Neural cell (in vitro differentiated cells): ENCODE results near the gene LRCOL1. TPM values are rescaled to one million over a fixed set of nuclear protein-coding genes. Genes with fewer than 3 reads are reported as not detected.

ENCODE experiments used
- H2AFZ ChIP-seq: fragments of 200-600, 300-800 bp; sonication (generic), shearing (Covaris generic); 2 replicates; pipeline ENCODE4 v1.6.0; 2014; ENCODE audit warnings: low read depth, mild to moderate bottlenecking, antibody characterized with exemption, low read length, moderate library complexity
- H3F3A ChIP-seq: fragments of 200-600 bp; shearing (Covaris generic); 2 replicates; pipeline ENCODE4 v1.6.1; 2016; ENCODE audit warnings: mild to moderate bottlenecking, moderate library complexity, mixed read lengths, antibody characterized with exemption, low read length; ENCODE audit not compliant: insufficient read depth, poor library complexity, severe bottlenecking
- H3K27ac ChIP-seq: fragments of 200-600, 300-800 bp; sonication (generic), shearing (Covaris generic); 2 replicates; pipeline ENCODE4 v1.5.1; 2014; ENCODE audit warnings: mild to moderate bottlenecking, low read length, moderate library complexity
- H3K27me3 ChIP-seq: fragments of 300-800, 200-600 bp; sonication (generic), shearing (Covaris generic); 2 replicates; pipeline ENCODE4 v1.6.0; 2014; ENCODE audit warnings: mild to moderate bottlenecking, low read depth, low read length, moderate library complexity; ENCODE audit not compliant: insufficient read depth
- H3K36me3 ChIP-seq: fragments of 300-800, 200-600 bp; sonication (generic), shearing (Covaris generic); 2 replicates; pipeline ENCODE4 v1.5.1; 2014; ENCODE audit warnings: mild to moderate bottlenecking, antibody characterized with exemption, low read length, moderate library complexity; ENCODE audit not compliant: insufficient read depth
- H3K4me2 ChIP-seq: fragments of 300-800, 200-600 bp; sonication (generic), shearing (Covaris generic); 2 replicates; pipeline ENCODE4 v1.6.0; 2014; ENCODE audit warnings: mild to moderate bottlenecking, low read length
- H3K4me3 ChIP-seq: fragments of 300-800, 200-600 bp; sonication (generic), shearing (Covaris generic); 2 replicates; pipeline ENCODE4 v1.5.1; 2014; ENCODE audit warnings: mild to moderate bottlenecking, low read length, moderate library complexity
- H3K79me2 ChIP-seq: fragments of 200-600 bp; shearing (Covaris generic); replicated peaks from 2 replicates; pipeline ENCODE4 v1.6.0; 2014; ENCODE audit warnings: mild to moderate bottlenecking, low read length, moderate library complexity; ENCODE audit not compliant: insufficient read depth
- H3K9ac ChIP-seq: fragments of 300-800, 200-600 bp; sonication (generic), shearing (Covaris generic); 2 replicates; pipeline ENCODE4 v1.6.1; 2016; ENCODE audit warnings: mild to moderate bottlenecking, low read length, mixed read lengths
- H3K9me2 ChIP-seq: fragments of 200-600 bp; shearing (Covaris generic); 2 replicates; pipeline ENCODE4 v1.6.1; 2016; ENCODE audit warnings: mild to moderate bottlenecking, low read length, mixed read lengths; ENCODE audit not compliant: insufficient read depth
- H3K9me3 ChIP-seq: fragments of 200-600, 300-800 bp; sonication (generic), shearing (Covaris generic); 2 replicates; pipeline ENCODE4 v1.6.1; 2016; ENCODE audit warnings: mild to moderate bottlenecking, mixed run types, low read length, moderate library complexity, mixed read lengths
- H4K20me1 ChIP-seq: fragments of 200-600 bp; shearing (Covaris generic); 2 replicates; pipeline ENCODE4 v1.6.1; 2016; ENCODE audit warnings: mild to moderate bottlenecking, mixed run types; ENCODE audit not compliant: insufficient read depth
- EP300 ChIP-seq: fragments of 450-650 bp; conservative IDR thresholded peaks from 2 replicates; pipeline ENCODE4 v1.6.1; 2014; ENCODE audit warnings: antibody characterized with exemption, mild to moderate bottlenecking, moderate library complexity; ENCODE audit not compliant: poor library complexity, severe bottlenecking
- EZH2 ChIP-seq: fragments of 200-600, 300-800 bp; shearing (Covaris generic), sonication (generic); IDR thresholded peaks from 2 replicates; pipeline ENCODE4 v1.6.1; 2014; ENCODE audit warnings: antibody characterized with exemption, low read length, borderline replicate concordance, mild to moderate bottlenecking; ENCODE audit not compliant: insufficient read depth, poor library complexity, severe bottlenecking
- MXI1 ChIP-seq: fragments of 450-650 bp; conservative IDR thresholded peaks from 2 replicates; pipeline ENCODE4 v1.6.1; 2014; ENCODE audit warnings: antibody characterized with exemption, mild to moderate bottlenecking; ENCODE audit not compliant: poor library complexity, severe bottlenecking
- POLR2AphosphoS5 ChIP-seq: IDR thresholded peaks from 2 replicates; pipeline ENCODE4 v1.6.1; 2012
- RAD21 ChIP-seq: fragments of 450-650 bp; conservative IDR thresholded peaks from 2 replicates; pipeline ENCODE4 v1.6.1; 2014; ENCODE audit warnings: antibody characterized with exemption, mild to moderate bottlenecking, moderate library complexity
- SMC3 ChIP-seq: fragments of 450-650 bp; conservative IDR thresholded peaks from 2 replicates; pipeline ENCODE4 v1.6.1; 2014; ENCODE audit warnings: antibody characterized with exemption, mild to moderate bottlenecking, moderate library complexity; ENCODE audit not compliant: poor library complexity
- TAF1 ChIP-seq: IDR thresholded peaks from 2 replicates; pipeline ENCODE4 v1.6.1; 2012; ENCODE audit warnings: low read depth
- polyA plus RNA-seq: library from polyadenylated mRNA; depleted of rRNA; stranded (reverse); fragments of >200 nt; gene quantifications from 2 replicates; pipeline ENCODE4 v1.2.3, GENCODE V29; 2014
- TF ChIP-seq, protein P1 (sequence below): IDR thresholded peaks from 2 replicates; pipeline ENCODE4 v1.6.1; 2012; ENCODE audit warnings: borderline replicate concordance
- TF ChIP-seq, protein P2 (sequence below): fragments of 450-650 bp; IDR thresholded peaks from 2 replicates; pipeline ENCODE4 v1.5.1; 2014; ENCODE audit warnings: antibody characterized with exemption, mild to moderate bottlenecking, moderate library complexity; ENCODE audit not compliant: poor library complexity, severe bottlenecking

LRCOL1 gene
- polyA plus RNA-seq, 1 donor from 2014 or later: not detected

DNA sequence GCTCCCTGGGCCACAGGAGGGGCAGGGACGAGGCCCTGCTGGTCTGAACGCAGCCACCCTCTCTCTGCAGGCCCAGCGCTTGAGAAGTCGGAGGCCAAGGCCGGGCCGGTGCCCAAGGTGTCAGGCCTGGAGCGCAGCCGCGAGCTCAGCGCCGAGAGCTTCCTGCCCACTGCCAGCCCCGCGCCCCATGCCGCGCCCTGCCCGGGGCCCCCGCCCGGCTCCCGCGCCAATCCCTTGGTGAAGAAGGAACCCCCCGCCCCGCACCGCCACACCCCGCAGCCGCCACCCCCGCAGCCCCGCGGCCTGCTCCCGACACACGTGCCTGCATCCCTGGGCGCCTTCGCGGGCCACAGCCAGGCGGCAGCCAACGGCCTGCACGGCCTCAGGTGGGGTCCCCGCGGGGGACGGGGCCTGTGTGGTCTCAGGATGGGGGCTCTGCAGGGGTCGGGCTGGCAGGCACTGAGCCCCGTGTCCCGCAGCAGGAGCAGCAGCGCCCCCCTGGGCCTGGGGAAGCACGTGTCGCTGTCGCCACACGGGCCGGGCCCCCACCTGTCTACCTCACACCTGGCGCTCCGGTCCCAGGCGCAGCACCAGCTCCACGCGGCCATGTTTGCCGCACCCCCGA, 40.4 kb downstream of the LRCOL1 start:
- Histone ChIP-seq H3K4me2 (no peak overlapping the region), H3K79me2 (peaks cover 14% of the 10 kb centered on the region), H3K36me3 (no peaks in the 10 kb centered on the region), H3K9me2 (no peaks in the 10 kb centered on the region), H3K4me3 (no peak overlapping the region), H3K27me3 (no peaks in the 10 kb centered on the region), H3K27ac (no peak overlapping the region), H2AFZ (no peak overlapping the region), H4K20me1 (peaks cover 4% of the 10 kb centered on the region), H3F3A (no peaks in the 10 kb centered on the region), H3K9ac (no peak overlapping the region), H3K9me3 (no peaks in the 10 kb centered on the region)
- TF ChIP-seq, protein P1, sequence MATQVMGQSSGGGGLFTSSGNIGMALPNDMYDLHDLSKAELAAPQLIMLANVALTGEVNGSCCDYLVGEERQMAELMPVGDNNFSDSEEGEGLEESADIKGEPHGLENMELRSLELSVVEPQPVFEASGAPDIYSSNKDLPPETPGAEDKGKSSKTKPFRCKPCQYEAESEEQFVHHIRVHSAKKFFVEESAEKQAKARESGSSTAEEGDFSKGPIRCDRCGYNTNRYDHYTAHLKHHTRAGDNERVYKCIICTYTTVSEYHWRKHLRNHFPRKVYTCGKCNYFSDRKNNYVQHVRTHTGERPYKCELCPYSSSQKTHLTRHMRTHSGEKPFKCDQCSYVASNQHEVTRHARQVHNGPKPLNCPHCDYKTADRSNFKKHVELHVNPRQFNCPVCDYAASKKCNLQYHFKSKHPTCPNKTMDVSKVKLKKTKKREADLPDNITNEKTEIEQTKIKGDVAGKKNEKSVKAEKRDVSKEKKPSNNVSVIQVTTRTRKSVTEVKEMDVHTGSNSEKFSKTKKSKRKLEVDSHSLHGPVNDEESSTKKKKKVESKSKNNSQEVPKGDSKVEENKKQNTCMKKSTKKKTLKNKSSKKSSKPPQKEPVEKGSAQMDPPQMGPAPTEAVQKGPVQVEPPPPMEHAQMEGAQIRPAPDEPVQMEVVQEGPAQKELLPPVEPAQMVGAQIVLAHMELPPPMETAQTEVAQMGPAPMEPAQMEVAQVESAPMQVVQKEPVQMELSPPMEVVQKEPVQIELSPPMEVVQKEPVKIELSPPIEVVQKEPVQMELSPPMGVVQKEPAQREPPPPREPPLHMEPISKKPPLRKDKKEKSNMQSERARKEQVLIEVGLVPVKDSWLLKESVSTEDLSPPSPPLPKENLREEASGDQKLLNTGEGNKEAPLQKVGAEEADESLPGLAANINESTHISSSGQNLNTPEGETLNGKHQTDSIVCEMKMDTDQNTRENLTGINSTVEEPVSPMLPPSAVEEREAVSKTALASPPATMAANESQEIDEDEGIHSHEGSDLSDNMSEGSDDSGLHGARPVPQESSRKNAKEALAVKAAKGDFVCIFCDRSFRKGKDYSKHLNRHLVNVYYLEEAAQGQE: no peak
- TF ChIP-seq EZH2 (no peak), EP300 (no peak), MXI1 (no peak), TAF1 (no peak), SMC3 (no peak), RAD21 (no peak), POLR2AphosphoS5 (no peak)
- TF ChIP-seq, protein P2, sequence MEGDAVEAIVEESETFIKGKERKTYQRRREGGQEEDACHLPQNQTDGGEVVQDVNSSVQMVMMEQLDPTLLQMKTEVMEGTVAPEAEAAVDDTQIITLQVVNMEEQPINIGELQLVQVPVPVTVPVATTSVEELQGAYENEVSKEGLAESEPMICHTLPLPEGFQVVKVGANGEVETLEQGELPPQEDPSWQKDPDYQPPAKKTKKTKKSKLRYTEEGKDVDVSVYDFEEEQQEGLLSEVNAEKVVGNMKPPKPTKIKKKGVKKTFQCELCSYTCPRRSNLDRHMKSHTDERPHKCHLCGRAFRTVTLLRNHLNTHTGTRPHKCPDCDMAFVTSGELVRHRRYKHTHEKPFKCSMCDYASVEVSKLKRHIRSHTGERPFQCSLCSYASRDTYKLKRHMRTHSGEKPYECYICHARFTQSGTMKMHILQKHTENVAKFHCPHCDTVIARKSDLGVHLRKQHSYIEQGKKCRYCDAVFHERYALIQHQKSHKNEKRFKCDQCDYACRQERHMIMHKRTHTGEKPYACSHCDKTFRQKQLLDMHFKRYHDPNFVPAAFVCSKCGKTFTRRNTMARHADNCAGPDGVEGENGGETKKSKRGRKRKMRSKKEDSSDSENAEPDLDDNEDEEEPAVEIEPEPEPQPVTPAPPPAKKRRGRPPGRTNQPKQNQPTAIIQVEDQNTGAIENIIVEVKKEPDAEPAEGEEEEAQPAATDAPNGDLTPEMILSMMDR: no peak

DNA sequence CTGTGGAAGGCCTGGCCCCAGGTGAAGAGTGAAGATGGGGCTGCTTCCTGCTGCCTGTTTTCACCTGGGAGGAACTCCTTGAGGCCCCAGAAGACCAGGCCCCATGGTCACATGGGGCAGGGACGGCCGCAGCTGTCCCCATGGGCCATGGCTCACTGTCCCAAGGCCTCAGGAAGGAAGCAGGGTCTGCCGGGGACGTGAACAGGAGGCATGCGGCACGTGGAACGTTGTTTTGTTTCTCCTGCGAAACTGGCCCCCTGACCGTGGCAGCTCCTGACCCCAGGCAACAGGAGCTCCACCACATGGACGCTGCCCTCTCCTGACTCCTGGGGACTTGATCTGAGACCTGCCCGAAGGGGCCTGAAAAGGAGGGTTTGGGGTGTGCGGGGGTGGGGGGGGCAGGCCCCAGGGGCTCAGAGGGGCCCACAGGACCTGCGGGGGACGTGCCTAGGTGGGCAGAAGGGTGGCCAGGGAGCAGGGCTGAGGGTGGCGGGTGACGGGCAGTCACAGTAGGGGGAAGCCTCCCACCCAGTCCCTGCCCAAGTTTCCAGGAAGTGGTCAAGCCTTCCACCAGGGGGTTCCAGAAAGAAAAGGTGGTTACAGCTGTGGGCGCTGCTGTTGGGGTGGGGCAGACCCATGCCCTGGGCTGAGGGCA, 41.4 kb downstream of the LRCOL1 start:
- Histone ChIP-seq H3K4me2 (no peak overlapping the region), H4K20me1 (peaks cover 4% of the 10 kb centered on the region), H3K9ac (no peak overlapping the region), H3K27ac (no peak overlapping the region), H3K9me3 (no peaks in the 10 kb centered on the region), H3F3A (no peaks in the 10 kb centered on the region), H3K27me3 (no peaks in the 10 kb centered on the region), H3K36me3 (no peaks in the 10 kb centered on the region), H3K4me3 (no peak overlapping the region), H3K9me2 (no peaks in the 10 kb centered on the region), H2AFZ (no peak overlapping the region), H3K79me2 (peaks cover 21% of the 10 kb centered on the region)
- TF ChIP-seq, protein P2: no peak
- TF ChIP-seq MXI1 (no peak), RAD21 (no peak), POLR2AphosphoS5 (no peak), EP300 (no peak), TAF1 (no peak), SMC3 (no peak), EZH2 (no peak)
- TF ChIP-seq, protein P1: no peak
